ENCODE results near the gene LDLR.
"Not testable (repeated sequence)": the region's sequence is repeated elsewhere in the genome, so short reads cannot be mapped to it uniquely, and the experiment has no call there.

LDLR gene

GRCh38 chr19:11070123-11070522 lies 19.1 kb upstream of the LDLR start:
- DNase-seq = no peak

DNA sequence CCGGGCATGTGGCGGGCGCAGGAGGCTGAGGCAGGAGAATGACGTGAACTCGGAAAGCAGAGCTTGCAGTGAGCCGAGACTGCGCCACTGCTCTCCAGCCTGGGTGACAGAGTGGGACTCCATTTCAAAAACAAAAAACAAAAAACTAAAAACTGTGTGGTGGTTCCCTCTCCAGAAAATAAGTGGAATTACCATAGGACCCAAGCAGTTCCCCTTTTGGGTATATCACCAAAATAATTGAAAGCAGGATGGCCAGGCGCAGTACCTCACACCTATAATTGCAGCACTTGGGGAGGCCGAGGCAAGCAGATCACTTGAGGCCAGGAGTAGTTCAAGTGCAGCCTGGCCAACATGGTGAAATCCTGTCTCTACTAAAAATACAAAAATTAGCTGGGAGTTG lies 15.7 kb upstream of the LDLR start:
- DNase-seq = no peak

GRCh38 chr19:11076792-11077191 lies 12.5 kb upstream of the LDLR start:
- DNase-seq = not testable (repeated sequence)

GRCh38 chr19:11078893-11079292 lies 10.4 kb upstream of the LDLR start:
- no peak for DNase-seq

DNA sequence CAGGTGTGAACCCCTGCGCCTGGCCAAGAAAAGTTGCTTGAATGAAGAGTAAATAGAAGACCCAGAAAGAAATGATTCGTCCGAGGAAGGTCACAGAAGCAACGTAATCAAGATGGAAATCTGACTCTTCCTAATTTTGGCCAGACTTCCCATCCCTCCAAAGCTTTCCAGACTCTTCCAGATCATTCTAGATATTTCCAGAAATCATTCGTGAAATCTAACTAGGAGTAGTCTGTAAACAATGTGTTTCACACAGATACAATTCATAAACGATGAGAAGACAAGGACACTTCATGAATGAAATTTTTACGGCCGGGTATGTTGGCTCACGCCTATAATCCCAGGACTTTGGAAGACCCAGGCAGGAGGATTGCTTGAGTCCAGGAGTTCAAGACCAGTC lies 9.3 kb upstream of the LDLR start:
- DNase-seq = no peak

DNA sequence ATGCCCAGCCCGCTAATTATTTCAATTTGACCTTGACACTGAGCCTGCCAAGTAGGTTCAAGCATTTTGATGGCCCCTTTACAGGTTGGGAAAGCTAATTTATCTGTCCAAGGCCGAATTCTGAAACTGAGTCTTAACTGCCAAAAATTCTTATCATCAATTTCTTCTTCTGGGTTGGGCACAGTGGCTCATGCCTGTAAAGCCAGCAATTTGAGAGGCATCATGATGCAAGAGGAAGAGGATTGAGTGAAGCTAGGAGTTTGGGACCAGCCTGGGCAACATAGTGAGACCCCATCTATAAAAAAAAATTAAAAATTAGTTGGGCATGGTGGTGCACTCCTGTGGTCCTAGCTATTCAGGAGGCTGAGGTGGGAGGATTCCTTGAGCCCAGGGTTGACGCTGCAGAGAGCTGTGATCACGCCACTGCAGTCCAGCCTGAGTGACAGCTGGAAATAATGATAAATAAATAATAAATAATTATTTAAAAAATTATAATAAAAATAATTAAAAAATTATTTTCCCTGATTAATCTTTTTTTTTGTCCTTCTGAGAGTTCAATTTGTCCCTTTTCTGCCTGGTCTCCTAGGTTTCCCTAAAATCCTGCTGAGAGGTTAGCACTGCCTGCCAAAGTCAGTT lies 1.3 kb upstream of the LDLR start:
- no peak for DNase-seq

GRCh38 chr19:11088506-11089253 lies 583 bp upstream of the LDLR start:
- DNase-seq = peak in 43 of 58 donors; percentile 9 to 78 (median 41)

DNA sequence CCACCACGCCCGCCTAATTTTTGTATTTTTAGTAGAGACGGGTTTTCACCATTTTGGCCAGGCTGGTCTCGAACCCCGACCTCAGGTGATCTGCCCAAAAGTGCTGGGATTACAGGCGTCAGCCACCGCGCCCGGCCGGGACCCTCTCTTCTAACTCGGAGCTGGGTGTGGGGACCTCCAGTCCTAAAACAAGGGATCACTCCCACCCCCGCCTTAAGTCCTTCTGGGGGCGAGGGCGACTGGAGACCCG lies 676 bp downstream of the LDLR start:
- not testable (repeated sequence) for DNase-seq

DNA sequence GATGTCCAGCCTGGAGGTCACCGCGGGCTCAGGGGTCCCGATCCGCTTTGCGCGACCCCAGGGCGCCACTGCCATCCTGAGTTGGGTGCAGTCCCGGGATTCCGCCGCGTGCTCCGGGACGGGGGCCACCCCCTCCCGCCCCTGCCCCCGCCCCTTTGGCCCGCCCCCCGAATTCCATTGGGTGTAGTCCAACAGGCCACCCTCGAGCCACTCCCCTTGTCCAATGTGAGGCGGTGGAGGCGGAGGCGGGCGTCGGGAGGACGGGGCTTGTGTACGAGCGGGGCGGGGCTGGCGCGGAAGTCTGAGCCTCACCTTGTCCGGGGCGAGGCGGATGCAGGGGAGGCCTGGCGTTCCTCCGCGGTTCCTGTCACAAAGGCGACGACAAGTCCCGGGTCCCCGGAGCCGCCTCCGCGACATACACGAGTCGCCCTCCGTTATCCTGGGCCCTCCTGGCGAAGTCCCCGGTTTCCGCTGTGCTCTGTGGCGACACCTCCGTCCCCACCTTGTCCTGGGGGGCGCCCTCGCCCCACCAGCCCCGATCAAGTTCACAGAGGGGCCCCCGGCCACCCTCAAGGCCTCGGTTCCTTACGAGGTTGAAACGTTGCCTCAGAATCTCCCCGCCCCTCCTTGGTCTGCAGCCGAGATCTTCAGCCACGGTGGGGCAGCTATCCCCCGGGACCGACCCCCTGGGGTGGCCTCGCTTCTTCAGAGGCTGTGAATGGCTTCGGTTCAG lies 1.2 kb downstream of the LDLR start:
- peak; percentile 49 to 98 (median 94) for DNase-seq

DNA sequence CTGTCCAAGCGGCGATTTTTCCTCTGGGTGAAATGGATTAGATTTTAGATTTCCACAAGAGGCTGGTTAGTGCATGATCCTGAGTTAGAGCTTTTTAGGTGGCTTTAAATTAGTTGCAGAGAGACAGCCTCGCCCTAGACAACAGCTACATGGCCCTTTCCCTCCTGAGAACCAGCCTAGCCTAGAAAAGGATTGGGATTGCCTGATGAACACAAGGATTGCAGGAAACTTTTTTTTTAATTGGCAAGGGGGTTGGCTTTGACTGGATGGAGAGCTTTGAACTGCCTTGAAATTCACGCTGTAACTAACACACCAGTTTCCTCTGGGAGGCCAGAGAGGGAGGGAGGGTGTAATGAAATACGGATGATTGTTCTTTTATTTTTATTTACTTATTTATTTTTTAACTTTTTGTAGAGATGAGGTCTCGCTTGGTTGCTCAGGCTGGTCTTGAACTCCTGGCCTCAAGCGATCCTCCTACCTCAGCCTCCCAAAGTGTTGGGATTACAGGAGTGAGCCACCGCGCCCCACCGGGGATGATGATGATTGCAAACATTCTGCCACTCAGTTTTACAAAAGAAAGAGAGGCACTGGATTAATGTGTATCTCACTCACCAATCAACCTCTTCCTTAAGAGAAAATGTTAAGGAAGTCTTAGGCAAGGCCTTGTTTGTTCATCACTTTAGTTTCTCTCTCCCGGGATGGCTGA lies 1.9 kb downstream of the LDLR start:
- peak in 4 of 58 donors; percentile 16 to 33 (median 27) for DNase-seq

GRCh38 chr19:11091703-11092153 lies 2.5 kb downstream of the LDLR start:
- DNase-seq = peak in 23 of 58 donors; percentile 2 to 63 (median 17)

DNA sequence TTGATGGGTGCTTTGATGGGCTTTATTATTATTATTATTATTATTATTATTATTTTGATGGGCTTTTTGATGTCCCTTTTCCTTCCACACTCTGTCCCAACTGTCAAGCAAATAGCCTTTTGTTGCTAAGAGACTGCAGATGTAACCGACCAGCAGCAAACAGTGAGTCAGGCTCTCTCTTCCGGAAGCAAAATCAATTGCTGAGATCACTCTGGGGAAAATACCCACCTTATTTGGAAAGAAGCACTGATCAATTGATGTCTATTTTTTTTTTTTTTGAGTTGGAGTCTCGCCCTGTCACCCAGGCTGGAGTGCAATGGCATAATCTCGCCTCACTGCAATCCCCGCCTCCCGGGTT lies 2.9 kb downstream of the LDLR start:
- DNase-seq = peak in 3 of 58 donors; percentile 6 to 26 (median 15)

DNA sequence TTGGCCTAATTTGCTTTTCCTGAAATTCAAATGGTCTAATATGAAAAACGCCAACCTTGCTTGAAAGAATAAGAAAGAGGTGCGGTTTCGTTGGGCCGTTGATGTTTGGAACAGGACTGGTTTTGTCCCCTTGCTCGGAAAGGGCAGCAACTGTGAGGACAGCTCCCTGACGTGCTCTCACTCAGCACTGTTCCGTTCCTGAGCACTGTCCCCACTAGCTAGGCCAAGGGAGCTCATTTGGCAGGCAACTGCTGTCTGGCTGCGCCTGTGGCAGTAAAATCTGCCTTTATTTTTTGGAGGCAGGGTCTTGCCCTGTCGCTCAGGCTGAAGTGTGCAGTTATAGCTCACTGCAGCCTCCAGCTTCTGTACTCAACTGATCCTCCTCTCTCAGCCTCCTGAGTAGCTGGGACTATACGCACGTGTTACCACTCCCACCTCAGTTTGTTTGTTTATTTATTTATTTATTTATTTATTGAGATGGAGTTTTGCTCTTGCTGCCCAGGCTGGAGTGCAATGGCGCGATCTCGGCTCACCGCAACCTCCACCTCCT lies 4.5 kb downstream of the LDLR start:
- DNase-seq = peak in 16 of 58 donors; percentile 4 to 58 (median 19)

DNA sequence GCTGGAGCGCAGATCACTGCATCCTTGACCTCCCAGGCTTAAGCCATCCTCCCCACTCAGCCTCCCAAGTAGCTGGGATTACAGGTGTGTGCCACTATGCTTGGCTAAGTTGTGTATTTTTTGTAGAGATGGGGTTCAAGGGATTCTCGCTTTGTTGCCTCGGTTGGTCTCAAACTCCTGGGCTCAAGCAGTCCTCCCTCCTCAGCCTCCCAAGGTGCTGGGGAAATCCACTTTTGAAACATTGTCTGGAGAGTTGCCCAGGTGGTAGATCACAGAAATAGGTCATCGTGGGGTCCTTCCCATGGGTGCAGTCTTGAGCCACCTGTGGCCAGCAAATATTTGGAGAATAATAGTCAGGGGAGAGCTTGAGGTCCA lies 5.2 kb downstream of the LDLR start:
- DNase-seq = no peak

DNA sequence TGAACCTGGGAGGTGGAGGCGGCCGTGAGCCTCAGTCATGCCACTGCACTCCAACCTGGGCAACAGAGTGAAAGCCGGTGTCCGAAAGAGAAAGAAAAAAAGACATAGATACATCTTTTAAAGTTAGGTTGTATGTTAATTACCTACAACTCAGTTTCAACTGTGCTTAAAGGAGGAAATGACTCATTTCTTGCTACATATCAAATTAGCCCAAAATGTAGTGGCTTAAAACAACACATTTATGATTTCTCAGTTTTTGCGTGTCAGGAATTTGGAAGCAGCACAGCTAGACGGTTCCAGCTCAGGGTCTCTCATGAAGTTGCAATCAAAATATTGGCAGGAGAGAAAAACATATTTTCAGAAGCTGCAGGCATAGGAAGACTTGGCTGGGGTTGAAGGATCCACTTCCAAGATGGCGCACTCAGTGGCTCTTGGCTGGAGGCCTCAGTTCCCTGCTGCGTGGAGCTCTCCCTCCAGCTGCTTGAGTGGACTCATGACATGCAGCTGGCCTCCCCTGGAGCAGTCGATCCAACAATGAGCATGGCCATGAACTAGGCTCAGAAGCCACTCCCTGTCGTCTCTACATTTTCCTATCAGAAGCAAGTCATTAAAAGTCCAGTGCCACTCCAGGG lies 7.1 kb downstream of the LDLR start:
- DNase-seq = peak in 17 of 58 donors; percentile 4 to 32 (median 11)

DNA sequence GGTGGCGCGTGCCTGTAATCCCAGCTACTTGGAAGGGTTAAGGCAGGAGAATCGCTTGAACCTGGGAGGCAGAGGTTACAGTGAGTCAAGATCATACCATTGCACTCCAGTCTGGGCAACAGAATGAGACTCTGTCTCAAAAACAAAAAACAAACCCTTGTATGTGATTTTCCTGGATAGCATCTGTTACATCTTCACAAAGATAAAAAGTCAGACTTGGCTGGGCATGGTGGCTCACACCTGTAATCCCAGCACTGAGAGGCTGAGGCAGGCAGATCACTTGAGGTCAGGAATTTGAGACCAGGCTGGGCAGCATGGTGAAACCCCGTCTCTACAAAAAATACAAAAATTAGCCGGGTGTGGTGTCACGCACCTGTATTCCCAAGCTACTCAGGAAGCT lies 8.1 kb downstream of the LDLR start:
- DNase-seq = not testable (repeated sequence)

DNA sequence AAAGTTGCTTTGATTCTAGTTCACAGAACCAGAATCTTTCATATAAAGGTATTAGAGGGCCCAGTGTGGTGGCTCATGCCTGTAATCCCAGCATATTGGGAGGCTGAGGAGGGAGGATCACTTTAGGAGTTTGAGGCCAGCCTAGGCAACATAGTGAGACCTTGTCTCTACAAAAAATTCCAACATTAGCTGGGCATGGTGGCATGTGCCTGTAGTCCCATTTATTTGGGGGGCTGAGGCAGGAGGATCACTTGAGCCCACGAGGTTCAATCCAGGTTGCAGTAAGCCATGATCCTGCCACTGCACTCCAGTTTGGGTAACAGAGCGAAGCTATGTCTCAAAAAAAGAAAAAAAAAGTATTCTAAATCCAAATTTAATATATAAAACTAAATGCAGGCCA lies 9.1 kb downstream of the LDLR start:
- DNase-seq = no peak

- DNase-seq = no peak
Measured at GRCh38 chr19:11098861-11099260, 9.6 kb downstream of the LDLR start.

DNA sequence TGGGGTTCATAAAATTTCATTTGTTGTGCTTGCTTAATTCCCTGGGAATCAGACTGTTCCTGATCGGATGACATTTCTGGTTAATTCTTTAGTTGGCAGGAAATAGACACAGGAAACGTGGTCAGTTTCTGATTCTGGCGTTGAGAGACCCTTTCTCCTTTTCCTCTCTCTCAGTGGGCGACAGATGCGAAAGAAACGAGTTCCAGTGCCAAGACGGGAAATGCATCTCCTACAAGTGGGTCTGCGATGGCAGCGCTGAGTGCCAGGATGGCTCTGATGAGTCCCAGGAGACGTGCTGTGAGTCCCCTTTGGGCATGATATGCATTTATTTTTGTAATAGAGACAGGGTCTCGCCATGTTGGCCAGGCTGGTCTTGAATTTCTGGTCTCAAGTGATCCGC lies 10.8 kb downstream of the LDLR start:
- no peak for DNase-seq

DNA sequence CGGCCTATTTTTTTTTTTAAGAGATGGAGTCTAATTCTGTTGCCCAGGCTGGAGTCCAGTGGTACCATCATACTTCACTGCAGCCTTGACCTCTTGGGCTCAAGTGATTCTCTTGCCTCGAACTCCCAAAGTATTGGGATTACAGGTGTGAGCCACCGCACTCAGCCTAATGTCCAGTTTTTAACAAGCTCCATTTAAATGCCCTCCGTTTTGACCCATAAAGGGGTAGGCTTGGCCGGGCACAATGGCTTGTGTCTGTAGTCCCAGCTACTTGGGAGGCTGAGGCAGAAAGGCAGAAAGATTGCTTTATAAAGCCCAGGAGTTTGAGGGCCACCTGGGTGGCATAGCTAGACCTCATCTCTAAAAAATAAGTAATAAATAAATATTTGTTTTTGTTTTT lies 11.8 kb downstream of the LDLR start:
- DNase-seq = no peak

GRCh38 chr19:11102944-11103343 lies 13.7 kb downstream of the LDLR start:
- DNase-seq = peak in 14 of 58 donors; percentile 2 to 36 (median 16)

All from anterior cingulate cortex (tissue), 58 donors.